GM21447 (cell line): Measurements from ENCODE around the gene MME.

Source experiments
- ATAC-seq: cut with Tn5 transposase; IDR thresholded peaks from one replicate; pipeline ENCODE4 v1.9.1; 2021; ENCODE audit not compliant: unreplicated experiment

MME gene

GRCh38 chr3:155079746-155080487 lies at the start of gene MME:
Gene MME (plus strand): TSS chr3:155080319. CDS start chr3:155084168, 3,849 bp downstream.
- no peak for ATAC-seq

GRCh38 chr3:155031186-155031585 lies 48.9 kb upstream of the MME start:
- no peak for ATAC-seq

- ATAC-seq: no peak
These were observed 47.2 kb upstream of the MME start for GRCh38 chr3:155032918-155033317.

- ATAC-seq: no peak
These were observed 45.3 kb upstream of the MME start for GRCh38 chr3:155034786-155035185.

GRCh38 chr3:155035553-155035952 lies 44.6 kb upstream of the MME start:
- ATAC-seq: no peak

- no peak for ATAC-seq
These were observed 42.5 kb upstream of the MME start for GRCh38 chr3:155037508-155038202.

GRCh38 chr3:155038203-155038554 lies 41.9 kb upstream of the MME start:
- ATAC-seq: no peak

- ATAC-seq: no peak
These were observed 33.2 kb upstream of the MME start for GRCh38 chr3:155046935-155047334.

- ATAC-seq: no peak
These were observed 32.4 kb upstream of the MME start for GRCh38 chr3:155047672-155048071.

- ATAC-seq: no peak
These were observed 30.2 kb upstream of the MME start for GRCh38 chr3:155049959-155050358.

- no peak for ATAC-seq
These were observed 27.6 kb upstream of the MME start for GRCh38 chr3:155052470-155052869.

GRCh38 chr3:155053756-155054155 lies 26.4 kb upstream of the MME start:
- no peak for ATAC-seq

GRCh38 chr3:155064920-155065319 lies 15.2 kb upstream of the MME start:
- no peak for ATAC-seq

- no peak for ATAC-seq
These were observed 14.6 kb upstream of the MME start for GRCh38 chr3:155065537-155065936.

- no peak for ATAC-seq
These were observed 10.4 kb upstream of the MME start for GRCh38 chr3:155069729-155070128.

- ATAC-seq: no peak
These were observed 9.8 kb upstream of the MME start for GRCh38 chr3:155070316-155070715.

GRCh38 chr3:155070932-155071387 lies 9.2 kb upstream of the MME start:
- no peak for ATAC-seq

GRCh38 chr3:155075200-155075599 lies 4.9 kb upstream of the MME start:
- no peak for ATAC-seq

GRCh38 chr3:155076888-155077287 lies 3.2 kb upstream of the MME start:
- ATAC-seq: no peak

- ATAC-seq: no peak
These were observed 1.2 kb upstream of the MME start for GRCh38 chr3:155078711-155079467.

- ATAC-seq: no peak
These were observed 712 bp upstream of the MME start for GRCh38 chr3:155079468-155079745.

GRCh38 chr3:155080692-155081091 lies 573 bp downstream of the MME start:
- ATAC-seq: no peak
